GM19324 (cell line): Measurements from ENCODE around the gene IDH3A.
A peak's percentile ranks its signal among the peaks of the same experiment; 100 is the strongest.
"Not testable (repeated sequence)": the region's sequence is repeated elsewhere in the genome, so short reads cannot be mapped to it uniquely, and the experiment has no call there.

ENCODE experiments used
- ATAC-seq: cut with Tn5 transposase; IDR thresholded peaks from one replicate; pipeline ENCODE4 v1.9.1; 2021; ENCODE audit warnings: mild to moderate bottlenecking, moderate library complexity; ENCODE audit not compliant: unreplicated experiment, low FRiP score

IDH3A gene

DNA sequence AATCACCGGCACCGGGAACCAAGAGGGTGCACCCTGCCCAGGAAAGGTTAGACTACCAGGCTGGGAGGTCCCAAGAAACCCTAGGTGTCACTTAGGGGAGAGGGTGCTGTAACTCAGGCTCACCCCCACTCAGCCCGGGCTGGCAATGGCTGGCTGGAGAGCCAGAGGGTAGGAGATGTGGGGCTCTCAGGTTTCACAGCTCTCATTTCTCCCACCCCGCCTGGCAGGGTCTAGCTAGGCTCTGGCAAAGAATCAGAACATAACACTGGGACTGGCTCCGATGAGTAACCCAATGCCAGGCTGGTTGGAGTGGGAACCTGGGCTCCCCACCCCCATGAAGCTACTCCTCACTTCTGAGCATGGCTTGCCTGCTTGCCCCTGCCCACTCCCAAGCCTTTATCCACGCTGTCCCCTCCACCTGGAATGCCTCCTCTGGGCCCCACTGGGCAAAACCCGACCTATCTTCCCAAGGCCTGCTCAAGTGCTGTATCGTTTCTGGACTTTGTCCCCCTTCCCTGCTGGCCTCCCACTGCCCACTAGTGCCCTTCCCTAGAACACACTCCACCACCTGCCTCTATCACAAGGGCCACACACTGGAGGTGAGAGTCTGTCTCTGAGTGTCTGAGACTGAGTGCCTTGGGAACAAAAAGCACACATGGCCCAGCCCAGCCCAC is 19.9 kb upstream of the IDH3A start:
- no peak for ATAC-seq

DNA sequence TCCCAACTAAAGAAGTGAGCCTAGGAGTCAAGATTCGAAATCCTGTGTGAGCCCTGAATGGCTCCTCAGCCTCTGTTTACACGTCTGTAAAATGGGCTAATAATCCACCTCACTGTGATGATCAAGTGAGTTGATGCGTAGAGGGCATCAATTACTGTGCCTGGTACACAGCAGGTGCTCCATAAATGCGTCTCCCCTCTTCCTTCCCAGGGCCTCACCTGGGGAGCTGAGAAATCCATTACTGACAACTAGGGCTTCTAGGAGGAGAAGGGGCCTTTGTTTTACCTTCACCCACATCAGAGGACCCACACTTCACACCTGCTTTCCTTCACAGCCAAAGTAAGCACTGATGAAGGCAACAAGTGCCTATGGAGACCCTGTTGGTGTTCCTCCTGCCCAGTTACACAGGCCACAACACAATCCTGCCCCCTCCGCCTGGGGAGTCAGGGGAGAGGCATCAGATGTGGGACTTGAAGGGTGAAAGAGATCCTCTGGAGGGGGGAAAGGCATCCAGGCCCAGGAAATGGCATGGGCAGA is 19.3 kb upstream of the IDH3A start:
- ATAC-seq = no peak

DNA sequence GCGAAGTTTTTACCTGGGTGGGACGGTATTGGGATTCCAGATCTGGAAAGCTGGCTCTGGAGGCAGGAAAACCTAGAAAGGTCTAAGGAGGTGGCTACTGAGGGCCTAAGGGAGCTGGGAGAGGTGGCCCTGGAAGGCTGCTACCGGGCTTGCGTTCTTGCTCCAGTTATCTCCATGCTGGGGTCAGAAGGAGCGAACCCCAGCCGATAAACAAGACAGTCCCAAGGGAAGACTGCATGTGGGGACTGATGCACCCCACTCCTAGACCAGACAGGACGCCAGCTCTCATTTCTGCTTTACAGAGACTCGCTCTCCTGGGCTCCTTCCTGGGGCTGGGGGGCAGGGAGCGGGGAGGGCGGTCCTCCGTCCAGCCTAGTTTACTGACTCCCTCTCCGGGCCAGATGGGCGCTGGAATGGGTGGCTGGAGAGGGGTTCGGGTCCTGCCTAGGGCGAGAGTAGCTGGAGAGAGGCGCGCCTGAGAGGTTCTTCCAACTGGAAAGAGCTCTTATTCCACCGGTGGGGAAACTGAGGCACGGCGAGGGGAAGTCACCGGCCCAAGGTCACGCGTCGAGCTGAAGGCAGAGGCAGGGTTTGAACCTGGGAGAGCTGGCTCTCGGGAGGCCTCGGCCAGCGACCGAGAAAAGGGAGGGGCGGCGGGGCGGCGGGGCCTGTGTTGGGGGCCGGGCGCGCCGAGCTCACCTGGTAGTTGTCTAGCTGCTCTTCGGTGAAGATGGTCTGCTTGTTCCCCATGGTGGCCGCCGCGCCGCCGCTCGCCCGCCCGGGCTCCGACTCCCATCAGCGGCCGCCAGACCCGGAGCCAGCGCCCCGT is 18.5 kb upstream of the IDH3A start:
- peak; percentile 50 for ATAC-seq

DNA sequence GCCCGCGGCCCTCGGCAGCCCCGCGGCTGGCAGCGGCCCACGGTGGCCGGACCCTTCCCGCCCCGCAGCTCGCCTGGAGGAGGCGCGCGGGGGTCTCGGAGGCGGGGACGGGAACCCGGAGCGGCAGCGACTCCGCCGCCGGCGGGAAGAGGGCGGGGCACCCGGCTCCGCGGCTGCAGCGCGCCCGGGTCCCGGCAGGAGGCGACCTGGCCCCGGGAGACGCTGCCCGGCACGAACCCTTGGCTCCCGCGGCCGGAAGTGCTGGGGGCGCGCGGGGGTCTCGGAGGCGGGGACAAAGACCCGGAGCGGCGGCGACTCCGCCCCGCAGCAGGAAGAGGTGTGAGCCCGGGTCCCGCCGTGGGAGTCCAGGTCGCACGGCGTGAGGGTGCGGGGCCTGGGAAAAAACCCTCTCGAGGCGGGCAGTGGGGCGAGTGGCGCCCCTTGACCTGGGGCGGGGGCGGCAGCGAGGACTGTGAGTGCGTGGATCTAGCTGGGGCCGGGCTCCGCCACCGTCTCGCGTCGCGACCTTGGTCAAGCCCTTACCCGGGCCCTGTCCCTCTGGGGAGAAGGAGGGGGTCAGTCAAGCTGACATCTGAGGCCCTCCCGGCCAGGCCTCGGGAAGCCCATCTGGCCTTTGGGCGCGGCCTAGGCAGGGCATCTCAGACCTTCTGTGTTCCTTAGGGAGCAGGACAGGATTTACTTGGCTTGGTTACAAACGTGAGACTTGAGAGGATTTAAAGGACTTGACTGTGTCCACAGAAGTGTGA is 17.7 kb upstream of the IDH3A start, which contains the start of gene CIB2:
Gene CIB2 (minus strand): TSS at position 151 of the 767 bp plus-strand sequence. CDS start 230 bp downstream, outside the sequence.
- ATAC-seq = peak; percentile 75

DNA sequence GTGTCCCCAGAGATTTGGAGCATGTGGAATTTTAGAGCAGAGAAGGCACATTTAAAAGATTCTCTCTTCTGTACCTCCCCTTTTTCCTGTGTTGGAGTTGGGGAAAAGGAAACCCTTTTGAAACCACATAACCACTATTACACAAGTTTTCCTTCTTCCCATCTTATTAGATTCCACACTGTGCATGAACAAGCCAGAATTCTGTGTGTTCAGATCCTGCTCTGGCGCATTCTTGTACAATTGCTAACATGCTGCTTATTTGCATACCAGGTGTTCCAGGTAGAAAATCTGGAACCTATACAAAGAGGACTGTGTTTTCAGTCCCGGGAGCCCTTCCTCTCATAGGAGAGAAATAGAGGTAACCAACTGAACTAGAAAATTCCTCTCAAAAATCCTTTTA is 15.4 kb upstream of the IDH3A start:
- no peak for ATAC-seq

DNA sequence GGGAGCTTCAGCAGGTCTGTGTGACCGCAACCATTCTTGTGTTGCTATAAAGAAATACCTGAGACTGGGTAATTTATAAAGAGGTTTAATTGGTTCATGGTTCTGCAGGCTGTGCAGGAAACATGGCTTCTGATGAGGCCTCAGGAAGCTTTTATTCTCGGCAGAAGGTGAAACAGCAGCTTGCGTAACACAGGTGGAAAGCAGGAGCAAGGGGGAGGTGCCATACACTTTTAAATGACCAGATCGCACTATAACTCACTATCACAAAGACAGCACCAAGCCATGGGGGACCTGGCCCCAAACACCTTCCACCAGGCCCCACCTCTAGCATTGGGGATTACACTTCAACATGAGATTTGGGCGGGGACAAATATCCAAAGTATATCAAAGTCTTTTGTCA is 9.6 kb upstream of the IDH3A start:
- ATAC-seq = no peak

DNA sequence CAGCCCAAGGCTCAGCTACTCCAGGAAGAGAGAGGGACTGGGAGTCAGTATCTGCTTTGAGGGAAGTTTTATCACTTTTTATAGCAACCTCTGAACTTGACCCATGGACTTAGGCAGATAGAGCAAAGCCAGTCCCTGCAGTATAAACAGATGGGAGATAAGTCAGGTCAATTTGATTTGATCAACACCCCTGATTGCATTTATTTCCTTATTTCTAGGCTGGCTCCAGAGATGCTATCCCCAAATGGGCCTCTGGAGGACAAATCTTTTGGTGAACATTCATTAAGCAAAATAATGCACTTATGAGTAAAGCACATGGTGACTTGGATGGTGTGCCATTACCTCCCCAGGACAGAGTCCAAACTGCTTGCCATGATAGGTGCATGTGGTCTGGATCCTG is 8.9 kb upstream of the IDH3A start:
- ATAC-seq = no peak

- ATAC-seq = no peak
Observed at GRCh38 chr15:78142332-78142731, 6.8 kb upstream of the IDH3A start.

DNA sequence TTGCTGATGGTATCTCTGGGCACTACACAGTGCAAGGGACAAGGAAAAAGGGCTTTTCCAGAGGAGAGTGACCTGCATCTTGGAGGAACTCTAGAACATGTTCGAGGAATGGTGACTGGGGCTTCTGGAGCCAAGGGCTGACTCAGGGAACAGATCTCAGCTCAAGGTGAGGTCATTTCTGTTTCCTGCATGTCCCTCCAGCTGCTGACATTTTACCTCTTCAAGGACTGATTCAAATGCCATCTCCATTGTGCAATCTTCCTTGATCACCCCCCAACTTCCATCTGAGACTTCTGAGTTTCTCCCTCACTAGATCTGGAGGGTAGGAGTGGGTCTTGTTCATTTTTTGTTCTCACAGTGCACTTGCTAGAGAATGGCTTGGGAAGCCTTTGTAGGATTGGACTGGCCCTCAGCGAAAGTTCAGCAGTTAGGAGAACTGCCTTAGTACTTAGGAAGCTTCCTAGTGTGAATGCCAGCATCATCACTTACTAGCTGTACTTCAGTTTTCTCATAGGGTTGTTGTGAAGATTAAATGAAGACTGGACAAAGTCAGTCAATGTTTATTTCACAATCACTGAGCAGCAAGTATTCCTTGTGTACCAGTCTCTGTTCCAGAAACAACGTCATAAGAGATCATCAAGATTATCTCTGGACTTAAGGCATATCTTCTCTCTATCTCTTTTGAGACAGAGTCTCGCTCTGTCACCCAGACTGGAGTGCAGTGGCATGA is 2.6 kb upstream of the IDH3A start:
- no peak for ATAC-seq

GRCh38 chr15:78147566-78147965 is 1.6 kb upstream of the IDH3A start:
- ATAC-seq = no peak

DNA sequence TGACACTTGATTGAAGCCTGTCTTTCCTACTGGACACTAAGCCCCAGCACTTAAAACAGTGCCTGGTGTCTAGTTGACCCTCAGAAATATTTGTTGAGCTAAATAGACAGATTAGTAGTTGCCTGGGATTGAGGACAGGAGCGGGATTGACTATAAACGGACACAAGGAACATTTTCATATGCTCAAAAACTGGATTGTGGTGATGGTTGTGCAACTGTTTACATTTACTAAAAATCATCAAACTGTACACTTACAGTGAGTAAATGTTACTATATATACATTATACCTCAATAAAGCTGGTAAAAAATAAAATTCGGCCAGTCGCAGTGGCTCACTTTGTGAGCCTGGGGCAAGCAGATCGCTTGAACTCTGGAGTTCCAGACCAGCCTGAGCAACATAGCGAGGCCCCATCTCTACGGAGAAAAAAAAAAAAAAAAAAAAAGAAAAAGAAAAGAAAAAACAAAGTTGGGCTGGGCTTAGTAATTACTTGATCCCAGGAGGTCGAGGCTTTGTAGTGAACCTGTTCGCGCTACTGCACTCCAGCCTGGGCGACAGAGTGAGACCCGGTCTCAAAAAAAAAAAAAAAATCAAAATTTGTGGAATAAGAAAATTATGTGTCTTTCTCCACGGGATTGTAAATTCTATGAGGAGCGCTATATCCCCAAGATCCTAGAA is 632 bp upstream of the IDH3A start:
- no peak for ATAC-seq

- ATAC-seq = no peak
Observed at GRCh38 chr15:78149805-78150751, 916 bp downstream of the IDH3A start.

GRCh38 chr15:78151075-78151474 is 1.9 kb downstream of the IDH3A start:
- ATAC-seq = not testable (repeated sequence)

GRCh38 chr15:78154955-78155354 is 5.8 kb downstream of the IDH3A start:
- no peak for ATAC-seq

GRCh38 chr15:78155355-78155939 is 6.3 kb downstream of the IDH3A start:
- no peak for ATAC-seq

DNA sequence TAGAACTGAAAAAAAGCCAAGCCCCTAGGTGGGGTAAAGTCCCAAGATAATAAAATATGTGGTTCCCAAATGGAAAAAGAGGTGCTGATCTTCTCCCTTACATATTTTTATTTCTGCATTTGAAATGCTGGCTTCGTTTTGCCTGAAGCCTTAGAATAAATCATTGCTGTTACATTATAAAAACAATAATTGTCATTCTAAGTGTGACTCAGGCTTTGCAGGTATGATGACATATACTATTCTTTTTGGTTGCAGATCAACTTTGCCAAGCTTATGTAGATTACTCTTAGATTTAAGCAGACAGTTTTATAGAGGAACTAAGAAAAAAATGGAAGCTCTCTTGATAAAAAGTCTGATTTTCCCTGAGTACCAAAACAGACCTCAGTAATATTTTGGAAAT is 7.5 kb downstream of the IDH3A start:
- ATAC-seq = no peak

DNA sequence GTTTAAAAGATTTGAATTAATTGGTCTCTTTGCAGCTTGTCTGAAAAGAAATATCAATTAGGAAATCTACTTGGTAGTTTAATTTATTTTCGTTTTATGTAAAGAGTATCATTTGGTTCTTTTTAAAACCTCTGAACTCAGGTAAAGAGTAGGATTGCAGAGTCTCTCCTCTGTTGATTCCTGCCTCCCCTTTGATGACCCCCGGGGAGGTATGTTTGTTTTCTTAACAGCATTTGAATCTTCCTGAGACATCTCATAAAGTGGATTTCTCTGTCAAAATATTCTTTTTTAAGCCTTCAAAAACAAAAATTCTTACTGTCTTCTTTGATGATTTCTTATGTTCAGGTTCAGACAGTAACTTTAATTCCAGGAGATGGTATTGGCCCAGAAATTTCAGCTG is 8.0 kb downstream of the IDH3A start:
- no peak for ATAC-seq

DNA sequence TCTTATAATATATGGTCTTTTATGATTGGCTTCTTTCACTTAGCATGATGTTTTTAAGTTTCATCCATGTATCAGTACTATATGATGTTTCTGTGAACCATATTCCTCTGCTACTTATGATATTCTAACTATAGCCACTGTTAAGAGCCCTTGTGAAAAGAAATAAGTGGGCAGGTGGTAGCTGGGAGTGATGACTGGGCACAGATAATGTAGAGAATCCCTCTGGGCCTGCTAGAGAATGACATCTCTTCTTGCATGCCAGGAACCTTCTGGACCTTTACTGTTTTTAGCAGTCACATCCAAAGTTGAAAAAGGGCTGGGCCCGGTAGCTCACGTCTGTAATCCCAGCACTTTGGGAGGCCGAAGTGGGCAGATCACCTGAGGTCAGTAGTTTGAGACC is 10.2 kb downstream of the IDH3A start:
- no peak for ATAC-seq
